ENCODE data around the gene PXK.

DNA sequence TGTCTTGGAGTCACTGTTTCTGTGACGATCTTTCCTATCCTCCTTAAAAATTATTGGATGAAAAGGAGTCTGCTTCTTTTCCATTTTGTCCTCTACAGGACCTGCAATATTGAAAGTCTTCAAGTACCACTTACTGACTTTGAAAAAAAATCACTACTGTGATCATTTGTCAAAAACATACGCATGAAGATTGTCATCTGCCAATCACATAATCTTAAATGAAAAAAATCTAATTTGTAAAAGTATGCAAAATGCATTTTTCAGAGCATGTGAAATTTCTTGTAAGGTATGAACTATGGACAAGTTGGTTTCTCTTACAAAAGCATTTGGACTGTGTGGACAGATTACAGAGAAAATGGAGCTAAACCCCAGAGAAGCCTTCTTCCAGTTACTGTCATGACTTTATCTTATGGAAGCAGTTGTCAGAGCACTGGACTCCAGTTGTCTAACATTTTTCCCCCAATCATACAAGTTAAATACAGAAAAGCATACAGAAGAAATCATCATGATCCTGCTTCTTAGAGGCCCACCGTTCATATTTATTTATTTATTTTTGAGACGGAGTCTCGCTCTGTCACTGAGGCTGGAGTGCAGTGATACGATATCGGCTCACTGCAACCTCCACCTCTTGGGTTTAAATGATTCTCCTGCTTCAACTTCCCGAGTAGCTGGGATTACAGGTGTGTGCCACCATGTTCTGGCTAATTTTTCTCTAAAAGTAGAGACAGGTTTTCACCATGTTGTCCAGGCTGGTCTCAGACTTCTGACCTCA is 3.4 kb upstream of the PXK start:
- TF ChIP-seq, protein P1, sequence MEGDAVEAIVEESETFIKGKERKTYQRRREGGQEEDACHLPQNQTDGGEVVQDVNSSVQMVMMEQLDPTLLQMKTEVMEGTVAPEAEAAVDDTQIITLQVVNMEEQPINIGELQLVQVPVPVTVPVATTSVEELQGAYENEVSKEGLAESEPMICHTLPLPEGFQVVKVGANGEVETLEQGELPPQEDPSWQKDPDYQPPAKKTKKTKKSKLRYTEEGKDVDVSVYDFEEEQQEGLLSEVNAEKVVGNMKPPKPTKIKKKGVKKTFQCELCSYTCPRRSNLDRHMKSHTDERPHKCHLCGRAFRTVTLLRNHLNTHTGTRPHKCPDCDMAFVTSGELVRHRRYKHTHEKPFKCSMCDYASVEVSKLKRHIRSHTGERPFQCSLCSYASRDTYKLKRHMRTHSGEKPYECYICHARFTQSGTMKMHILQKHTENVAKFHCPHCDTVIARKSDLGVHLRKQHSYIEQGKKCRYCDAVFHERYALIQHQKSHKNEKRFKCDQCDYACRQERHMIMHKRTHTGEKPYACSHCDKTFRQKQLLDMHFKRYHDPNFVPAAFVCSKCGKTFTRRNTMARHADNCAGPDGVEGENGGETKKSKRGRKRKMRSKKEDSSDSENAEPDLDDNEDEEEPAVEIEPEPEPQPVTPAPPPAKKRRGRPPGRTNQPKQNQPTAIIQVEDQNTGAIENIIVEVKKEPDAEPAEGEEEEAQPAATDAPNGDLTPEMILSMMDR (IDR thresholded peaks at IDR 0.05), result no peak
- TF ChIP-seq POLR2A (IDR thresholded peaks at IDR 0.05), result no peak
